Stimulated activated CD4-positive, alpha-beta T cell treated with anti-CD3 and anti-CD28 coated beads, Interleukin-12 subunit alpha, Interleukin-12 subunit beta, amount 100 ng/mL, for 4 hours (primary cell): ENCODE data around the gene TMEM132D.

Experiments used
- DNase-seq: peaks from one replicate; pipeline ENCODE4 v3.0.0-alpha.2; 2020

Gene TMEM132D

DNA sequence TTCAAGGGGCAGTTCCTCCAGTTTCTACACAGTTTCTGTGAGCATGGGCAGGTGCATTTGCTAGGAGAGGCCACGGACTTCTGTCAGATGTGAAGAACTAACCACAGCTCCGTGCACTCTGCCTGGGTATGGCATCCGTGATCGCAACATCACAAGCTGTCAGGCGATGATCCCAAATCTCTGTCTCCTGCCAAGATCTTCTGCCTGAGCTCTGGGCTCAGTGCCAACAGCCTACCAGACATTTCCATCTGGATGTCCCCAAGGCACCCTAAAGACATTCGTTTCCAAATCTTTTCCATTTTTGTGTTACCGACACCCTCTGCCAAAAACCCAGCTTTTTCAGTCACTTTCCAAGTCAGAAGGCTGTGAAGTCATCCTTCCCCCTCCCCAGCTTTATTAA lies 758.4 kb downstream of the TMEM132D start:
- no peak for DNase-seq

DNA sequence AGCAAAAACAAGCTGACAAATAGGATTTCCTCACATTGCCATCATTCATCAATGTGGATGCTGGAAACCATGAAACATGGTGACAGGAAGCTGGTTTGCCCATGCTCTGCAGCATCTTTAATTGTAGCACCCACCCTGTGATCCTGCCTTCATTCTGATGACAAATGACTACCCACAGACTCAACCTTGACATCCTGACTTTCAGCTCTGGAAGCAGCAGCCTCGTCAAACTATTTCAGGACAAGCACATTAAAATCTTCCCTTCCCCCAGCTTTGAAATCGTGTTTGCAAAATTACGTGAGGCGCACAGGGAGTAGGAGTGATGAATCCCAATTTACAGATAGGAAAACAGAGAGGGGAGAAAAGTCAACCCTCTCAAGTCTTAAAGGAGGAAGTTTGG lies 765.0 kb downstream of the TMEM132D start:
- no peak for DNase-seq

DNA sequence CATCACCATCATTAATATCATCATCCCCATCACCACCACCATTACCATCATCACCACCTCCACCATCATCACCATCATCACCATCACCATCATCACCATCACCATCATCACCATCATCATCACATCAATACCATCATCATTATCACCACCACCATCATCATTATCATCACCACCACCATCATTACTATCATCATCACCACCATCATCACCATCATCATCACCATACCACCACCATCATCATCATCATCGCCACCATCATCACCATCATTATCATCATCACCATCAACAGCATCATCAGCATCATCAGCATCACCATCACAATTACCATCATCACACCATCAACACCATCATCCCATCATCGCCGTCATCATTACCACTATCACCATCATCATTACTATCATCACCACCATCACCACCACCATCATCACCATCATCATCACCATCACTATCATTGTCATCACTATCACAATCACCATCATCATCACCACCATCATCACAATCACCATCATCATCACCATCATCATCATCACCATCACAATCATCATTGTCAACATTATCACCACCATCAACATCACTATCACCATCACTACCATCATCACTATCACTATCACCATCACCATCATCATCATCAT lies 767.0 kb downstream of the TMEM132D start:
- DNase-seq, result no peak

DNA sequence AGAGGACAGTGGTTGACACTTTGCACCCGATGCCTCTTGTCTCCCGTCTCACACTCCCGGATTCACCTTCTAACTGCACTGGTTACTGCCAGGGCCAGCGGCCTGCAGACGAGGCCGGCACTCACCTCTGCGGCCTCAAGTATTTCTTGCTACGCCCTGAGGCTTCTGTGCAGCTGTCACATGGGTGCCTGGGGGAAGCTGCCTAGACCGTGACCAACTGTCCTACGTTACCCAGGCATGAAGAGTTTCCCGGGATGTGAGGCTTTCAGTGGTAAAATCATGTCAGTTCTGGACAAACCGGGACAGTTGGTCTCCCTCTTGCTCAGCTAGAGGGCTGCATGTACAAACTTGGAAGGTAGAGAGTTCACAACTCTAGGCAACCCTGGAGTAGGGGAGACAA lies 776.1 kb downstream of the TMEM132D start:
- no peak for DNase-seq

DNA sequence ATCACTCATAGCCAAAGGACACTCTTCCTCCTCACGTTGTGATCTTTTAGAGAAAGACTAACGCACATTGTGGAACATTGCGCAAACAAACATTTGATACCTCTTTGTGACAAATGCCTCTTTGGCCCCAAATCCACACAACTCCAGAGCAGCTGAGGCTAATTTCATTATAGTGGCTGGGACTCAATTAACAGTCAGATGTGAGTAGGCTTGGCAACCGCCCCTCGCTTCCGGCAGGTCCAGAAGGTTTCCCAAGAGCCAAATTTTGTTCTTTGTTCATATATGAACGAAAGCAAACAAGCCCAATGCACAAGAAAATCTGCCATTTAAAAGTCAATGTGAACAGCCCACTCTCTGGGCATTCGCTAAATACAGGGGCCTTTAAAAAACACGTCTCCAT lies 776.6 kb downstream of the TMEM132D start:
- DNase-seq, result no peak

DNA sequence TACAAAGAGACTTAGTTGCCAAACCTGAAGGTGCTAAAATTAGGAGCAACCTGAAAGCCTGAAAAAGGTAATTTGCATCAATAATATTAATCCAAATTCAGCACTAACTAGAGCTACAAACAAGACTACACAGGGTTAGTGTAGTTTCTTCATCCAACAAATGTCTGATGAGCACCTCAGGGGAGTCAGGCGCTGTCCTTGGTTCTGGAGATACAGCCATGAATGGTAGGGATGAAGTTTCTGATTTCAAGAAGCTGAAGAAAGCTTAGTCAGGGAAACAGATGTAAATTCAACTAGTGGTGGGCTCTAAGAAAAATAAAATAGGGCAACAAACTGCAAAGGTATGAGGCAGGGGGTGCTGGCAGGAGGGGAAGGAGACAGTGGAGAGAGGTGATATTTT lies 784.3 kb downstream of the TMEM132D start:
- no peak for DNase-seq

DNA sequence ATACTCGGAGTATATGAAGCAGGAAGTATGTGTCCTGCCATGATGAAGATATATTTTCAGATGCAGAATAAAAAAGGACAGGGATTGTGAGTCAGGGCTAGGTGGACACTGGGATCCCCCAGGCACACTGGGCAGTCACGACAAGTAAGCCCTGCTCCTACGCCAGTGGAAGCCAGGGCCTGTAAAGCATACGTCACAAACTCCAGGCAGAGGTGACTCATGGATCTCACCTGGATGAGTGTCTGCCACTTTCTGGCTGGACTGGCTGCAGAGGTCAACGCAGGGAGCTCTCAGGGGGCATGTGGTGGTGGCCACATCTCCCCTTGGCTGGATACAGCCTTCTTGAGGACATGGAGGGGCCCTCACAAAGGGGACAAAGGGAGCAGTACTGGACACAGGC lies 788.3 kb downstream of the TMEM132D start:
- DNase-seq, result no peak

DNA sequence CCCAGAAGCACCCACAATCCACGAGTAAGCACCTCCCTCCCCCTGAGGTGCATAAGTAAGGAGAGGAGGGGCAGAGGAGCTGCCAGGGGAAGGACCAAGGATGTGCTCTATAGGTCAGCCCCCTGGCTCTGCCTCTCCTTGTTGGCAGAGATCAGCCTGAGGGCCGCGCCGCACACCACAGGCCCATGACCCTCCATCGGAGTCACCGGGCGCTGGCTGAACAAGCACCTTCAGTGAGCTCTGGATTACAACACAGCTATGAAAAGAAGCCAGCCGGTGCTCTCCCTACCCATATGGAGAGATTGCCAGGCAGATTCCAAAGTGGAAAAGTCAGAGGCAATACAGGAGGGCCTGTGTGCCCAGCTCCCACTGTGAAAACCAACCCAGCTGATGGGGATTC lies 793.2 kb downstream of the TMEM132D start:
- DNase-seq, result no peak

DNA sequence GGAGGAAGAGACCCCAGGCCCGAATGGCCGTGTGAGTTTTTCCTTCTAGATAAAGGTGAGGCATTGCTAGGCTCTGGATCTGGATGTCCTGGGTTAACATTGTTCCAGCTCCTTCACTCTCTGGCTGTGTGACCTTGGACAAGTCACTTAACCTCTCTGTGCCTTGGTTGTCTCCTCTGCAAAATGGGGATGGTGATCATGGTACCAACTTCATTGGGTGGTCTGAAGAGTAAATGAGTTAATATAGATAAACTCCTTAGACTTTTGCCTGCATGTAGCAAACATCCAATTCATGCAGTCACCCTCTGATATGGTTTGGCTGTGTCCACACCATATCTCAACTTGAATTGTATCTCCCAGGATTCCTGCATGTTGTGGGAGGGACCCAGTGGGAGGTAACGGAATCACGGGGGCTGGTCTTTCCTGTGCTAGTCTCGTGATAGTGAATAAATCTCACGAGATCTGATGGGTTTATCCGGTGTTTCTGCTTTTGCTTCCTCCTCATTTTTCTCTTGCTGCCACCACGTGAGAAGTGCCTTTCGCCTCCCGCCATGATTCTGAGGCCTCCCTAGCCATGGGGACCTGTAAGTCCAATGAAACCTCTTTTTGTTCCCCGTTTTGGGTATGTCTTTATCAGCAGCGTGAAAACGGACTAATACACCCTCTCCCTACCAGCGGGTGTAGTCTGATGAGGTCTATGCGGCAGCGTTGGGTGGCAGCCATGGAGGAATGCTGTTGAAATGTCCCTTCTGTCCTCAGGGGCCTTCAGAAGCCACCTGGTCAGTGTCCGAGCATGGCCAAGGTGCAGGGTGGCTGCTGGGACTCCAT lies 794.4 kb downstream of the TMEM132D start:
- DNase-seq, result no peak

DNA sequence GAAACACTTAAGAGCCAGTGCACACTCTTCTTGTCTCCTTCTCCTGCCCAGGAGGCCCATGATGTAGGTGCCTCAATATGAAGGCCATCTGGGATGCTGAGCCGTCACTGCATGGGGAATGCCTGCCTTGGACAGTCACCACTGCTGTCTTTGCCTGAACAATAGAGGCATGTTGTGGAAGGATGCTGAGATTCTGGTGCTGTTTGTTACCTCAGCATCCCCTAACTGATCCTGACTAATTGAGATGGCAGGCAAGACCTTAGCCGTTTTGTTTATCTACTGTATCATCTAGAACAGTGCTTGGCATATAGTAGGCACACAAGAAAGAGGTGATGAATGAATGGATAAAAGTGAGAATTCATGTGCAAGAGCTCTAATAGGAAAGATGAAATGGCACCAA lies 797.1 kb downstream of the TMEM132D start:
- no peak for DNase-seq

- DNase-seq, result no peak
Observed at GRCh38 chr12:129103231-129103630, 800.6 kb downstream of the TMEM132D start.

DNA sequence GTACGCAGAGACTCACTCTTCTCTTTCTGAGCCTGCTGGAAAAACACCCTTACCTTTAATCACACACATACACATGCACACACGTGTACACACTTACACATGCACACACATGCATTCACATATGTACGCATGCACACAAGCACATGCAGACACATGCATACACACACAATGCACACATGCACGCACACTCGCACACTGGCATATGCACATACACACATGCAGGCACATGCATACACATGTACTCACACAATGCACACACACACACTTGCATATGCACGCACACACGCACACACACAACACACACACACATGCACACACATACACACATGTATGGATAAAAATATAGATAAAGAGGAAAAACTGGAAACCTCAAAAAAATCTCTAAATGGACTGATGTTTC lies 801.6 kb downstream of the TMEM132D start:
- no peak for DNase-seq

- DNase-seq, result no peak
Observed at GRCh38 chr12:129101816-129102215, 802.0 kb downstream of the TMEM132D start.

- no peak for DNase-seq
Observed at GRCh38 chr12:129101404-129101803, 802.4 kb downstream of the TMEM132D start.

- no peak for DNase-seq
Observed at GRCh38 chr12:129097451-129097850, 806.4 kb downstream of the TMEM132D start.

DNA sequence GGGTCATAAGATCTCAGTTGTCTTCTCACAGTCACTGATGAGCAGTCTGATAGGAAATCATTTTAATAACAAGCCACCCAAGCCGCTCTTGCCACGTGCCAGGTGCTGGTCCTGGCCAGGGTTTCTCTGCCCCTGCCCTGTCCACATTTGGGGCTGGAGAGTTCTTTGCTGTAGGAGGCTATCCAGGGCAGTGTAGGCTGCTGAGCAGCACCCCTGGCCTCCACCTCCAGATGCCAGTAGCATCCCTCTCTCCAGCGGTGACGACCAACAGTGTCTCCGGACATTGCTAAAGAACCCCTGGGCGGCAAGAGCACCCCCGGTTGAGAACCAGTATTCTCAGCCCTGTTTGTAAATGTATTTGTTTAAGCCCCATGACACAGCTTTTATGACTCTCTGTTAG lies 806.9 kb downstream of the TMEM132D start:
- no peak for DNase-seq

- DNase-seq, result no peak
Observed at GRCh38 chr12:129096184-129096583, 807.6 kb downstream of the TMEM132D start.

DNA sequence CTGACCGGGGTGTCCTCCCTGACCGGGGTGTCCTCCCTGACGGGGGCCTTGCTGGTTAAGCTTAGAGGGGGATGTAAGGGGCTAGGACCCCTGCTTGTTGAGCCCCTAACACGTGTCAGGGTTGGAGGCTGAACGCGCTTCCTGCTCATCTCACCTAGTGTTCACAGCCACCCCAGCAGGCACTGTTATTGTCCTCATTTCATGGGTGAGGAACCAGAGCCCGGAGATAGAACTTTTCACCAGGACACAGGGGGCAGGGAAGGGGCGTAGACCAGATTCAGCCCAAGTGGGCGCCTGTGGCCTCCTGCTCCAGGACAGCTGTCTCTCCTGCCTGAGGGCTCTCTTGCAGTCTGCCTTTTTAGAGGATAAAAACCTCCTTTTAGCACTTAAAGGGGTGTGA lies 814.2 kb downstream of the TMEM132D start:
- DNase-seq, result no peak

DNA sequence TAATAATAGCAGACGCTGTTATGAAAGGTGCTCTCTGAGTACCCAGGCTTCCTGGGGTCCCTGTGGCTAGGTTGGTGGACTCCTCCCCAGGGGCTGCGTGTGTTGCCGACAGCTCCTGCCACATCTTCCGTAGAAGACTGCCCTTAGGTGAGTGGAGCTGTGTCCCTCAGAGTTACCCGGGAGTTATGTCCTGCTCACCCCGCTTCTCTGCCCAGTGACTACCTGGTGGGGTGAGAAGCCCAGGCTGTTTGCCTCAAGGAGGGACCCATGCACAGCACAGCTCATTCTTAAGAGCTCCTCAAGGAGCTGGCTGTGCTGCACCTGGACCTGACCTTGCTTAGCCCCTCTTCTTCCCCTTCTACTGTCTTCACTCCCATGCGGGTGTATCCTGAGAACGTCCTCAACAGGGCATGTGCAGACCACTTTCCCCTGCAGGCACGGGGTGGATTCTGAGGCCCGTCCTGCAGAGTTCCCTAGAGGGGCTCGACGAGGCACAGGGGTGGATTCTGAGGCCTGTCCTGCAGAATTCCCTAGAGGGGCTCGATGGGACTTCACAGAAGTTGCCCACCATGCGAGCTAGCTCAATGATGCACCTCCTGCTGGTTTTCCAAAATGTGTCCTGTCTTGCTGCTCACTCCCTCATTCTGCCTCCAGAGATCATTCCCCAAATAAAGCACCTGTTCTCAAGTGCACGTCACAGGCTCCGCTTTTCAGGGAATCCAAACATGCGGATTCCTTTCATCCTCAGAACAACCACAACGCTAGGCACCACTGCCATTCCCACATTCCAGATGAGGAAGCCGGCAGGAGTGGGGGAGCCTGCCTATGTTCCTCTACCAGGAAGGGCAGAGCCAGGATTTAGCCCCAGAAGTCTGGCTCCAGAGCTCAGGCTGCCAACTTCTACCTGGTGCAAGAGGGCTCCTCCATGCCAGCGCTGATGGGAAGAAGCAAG lies 818.7 kb downstream of the TMEM132D start:
- DNase-seq, result no peak

DNA sequence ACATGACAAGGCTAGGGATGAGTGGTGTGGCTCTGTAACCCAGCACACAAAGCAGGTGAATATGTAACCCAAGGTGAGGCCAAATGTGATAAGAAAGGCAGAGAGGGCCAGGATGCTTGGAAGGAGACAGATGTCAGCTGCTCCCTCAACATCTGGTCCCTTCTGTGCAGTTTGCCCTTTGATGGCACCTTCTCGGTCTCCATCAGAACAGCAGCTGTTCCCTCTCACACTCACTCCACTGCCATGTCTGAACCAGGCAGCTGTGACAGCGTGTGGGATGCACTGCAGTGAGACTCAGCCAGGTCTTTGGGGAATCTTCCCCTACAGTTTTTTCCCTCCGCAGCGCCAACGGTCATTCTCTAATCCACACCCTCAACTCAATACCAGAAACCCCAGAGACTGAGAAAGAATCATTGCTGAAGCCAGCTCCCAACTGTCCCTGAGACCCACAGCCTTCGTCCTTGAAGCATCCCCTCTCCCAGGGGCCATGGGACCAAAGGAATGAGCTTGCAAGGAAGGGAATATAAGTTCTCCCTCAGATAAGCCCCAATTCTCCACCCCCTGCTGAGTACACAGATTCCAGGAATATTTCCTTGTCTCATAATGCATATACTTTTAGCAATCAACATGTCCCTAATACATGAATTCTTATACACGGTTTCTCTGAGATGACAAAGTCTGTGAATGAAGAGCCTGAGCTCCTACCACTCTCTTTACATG lies 820.5 kb downstream of the TMEM132D start:
- no peak for DNase-seq

- DNase-seq, result no peak
Observed at GRCh38 chr12:129082441-129082840, 821.4 kb downstream of the TMEM132D start.

- no peak for DNase-seq
Observed at GRCh38 chr12:129081755-129082250, 822.0 kb downstream of the TMEM132D start.

GRCh38 chr12:129080821-129081220 lies 823.0 kb downstream of the TMEM132D start:
- DNase-seq, result no peak
